ENCODE data around the gene KIAA1755.

The KIAA1755 gene

DNA sequence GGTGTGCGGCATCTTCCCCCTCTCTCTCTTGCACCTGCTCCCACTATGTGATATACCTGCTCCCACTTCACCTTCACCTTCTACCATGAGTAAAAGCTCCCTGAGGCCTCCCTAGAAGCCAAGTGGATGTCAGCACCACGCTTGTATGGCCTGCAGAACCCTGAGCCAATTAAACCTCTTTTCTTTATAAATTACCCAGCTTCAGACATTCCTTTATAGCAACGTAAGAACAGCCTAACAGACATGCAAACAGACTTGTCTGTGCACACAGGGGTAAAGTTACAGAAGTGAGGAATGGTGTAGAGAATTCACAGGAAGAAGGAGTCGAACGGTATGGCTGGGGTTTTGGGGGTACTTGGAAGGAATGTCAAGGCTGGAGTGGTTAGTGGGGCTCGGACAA is 80.7 kb downstream of the KIAA1755 start:
- Histone ChIP-seq H2AFZ (ENCODE audit: low read depth, low read length, severe bottlenecking) (no peak overlapping the region), H3K9me3 (ENCODE audit: insufficient read depth, low read length) (no peaks in the 10 kb centered on the region), H3K4me3 (ENCODE audit: insufficient read depth, low read length, poor library complexity, severe bottlenecking) (no peak overlapping the region), H4K20me1 (ENCODE audit: low read depth, low read length) (no peaks in the 10 kb centered on the region), H3K27ac (ENCODE audit: low read depth, low read length) (no peak overlapping the region), H3K4me2 (ENCODE audit: low read depth, low read length, poor library complexity, severe bottlenecking) (no peak overlapping the region), H3K9me2 (replicated peaks; ENCODE audit: insufficient read depth, low read length) (no peaks in the 10 kb centered on the region), H3K79me2 (ENCODE audit: insufficient read depth, low read length) (no peaks in the 10 kb centered on the region), H3K9ac (ENCODE audit: low read length) (no peak overlapping the region), H3K27me3 (ENCODE audit: low read length) (no peaks in the 10 kb centered on the region), H3K36me3 (ENCODE audit: low read length) (no peaks in the 10 kb centered on the region), H3F3A (ENCODE audit: insufficient read depth) (no peaks in the 10 kb centered on the region)
- TF ChIP-seq, protein P1, sequence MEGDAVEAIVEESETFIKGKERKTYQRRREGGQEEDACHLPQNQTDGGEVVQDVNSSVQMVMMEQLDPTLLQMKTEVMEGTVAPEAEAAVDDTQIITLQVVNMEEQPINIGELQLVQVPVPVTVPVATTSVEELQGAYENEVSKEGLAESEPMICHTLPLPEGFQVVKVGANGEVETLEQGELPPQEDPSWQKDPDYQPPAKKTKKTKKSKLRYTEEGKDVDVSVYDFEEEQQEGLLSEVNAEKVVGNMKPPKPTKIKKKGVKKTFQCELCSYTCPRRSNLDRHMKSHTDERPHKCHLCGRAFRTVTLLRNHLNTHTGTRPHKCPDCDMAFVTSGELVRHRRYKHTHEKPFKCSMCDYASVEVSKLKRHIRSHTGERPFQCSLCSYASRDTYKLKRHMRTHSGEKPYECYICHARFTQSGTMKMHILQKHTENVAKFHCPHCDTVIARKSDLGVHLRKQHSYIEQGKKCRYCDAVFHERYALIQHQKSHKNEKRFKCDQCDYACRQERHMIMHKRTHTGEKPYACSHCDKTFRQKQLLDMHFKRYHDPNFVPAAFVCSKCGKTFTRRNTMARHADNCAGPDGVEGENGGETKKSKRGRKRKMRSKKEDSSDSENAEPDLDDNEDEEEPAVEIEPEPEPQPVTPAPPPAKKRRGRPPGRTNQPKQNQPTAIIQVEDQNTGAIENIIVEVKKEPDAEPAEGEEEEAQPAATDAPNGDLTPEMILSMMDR (IDR thresholded peaks at IDR 0.05; ENCODE audit: insufficient read depth, low read length, poor library complexity, severe bottlenecking) = no peak
- TF ChIP-seq EZH2phosphoT487 (conservative IDR thresholded peaks at IDR 0.05; ENCODE audit: low read length) = no peak

DNA sequence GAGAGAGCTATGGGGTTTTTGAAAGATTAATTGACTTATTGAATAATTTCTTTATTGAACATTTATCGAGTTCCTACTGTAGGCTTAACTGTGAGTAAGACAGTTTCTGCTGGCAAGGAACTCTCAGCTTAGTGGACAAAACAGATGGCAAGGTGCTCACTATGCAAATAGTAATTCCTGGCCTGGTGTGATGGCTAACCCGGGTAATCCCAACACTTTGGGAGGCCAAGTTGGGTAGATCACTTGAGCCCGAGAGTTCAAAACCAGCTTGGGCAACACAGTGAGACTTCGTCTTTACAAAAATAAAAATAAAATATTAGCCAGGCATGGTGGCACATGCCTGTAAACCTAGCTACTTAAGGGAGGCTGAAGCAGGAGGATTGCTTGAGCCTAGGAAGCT is 82.0 kb downstream of the KIAA1755 start:
- Histone ChIP-seq H2AFZ (ENCODE audit: low read depth, low read length, severe bottlenecking) (no peak overlapping the region), H3K9me2 (replicated peaks; ENCODE audit: insufficient read depth, low read length) (no peaks in the 10 kb centered on the region), H3K4me2 (ENCODE audit: low read depth, low read length, poor library complexity, severe bottlenecking) (no peak overlapping the region), H3K4me3 (ENCODE audit: insufficient read depth, low read length, poor library complexity, severe bottlenecking) (no peak overlapping the region), H4K20me1 (ENCODE audit: low read depth, low read length) (no peaks in the 10 kb centered on the region), H3K9me3 (ENCODE audit: insufficient read depth, low read length) (no peaks in the 10 kb centered on the region), H3K27ac (ENCODE audit: low read depth, low read length) (no peak overlapping the region), H3K27me3 (ENCODE audit: low read length) (no peaks in the 10 kb centered on the region), H3K36me3 (ENCODE audit: low read length) (no peaks in the 10 kb centered on the region), H3K79me2 (ENCODE audit: insufficient read depth, low read length) (no peaks in the 10 kb centered on the region), H3K9ac (ENCODE audit: low read length) (no peak overlapping the region), H3F3A (ENCODE audit: insufficient read depth) (no peaks in the 10 kb centered on the region)
- TF ChIP-seq EZH2phosphoT487 (conservative IDR thresholded peaks at IDR 0.05; ENCODE audit: low read length) = no peak
- TF ChIP-seq, protein P1 (IDR thresholded peaks at IDR 0.05; ENCODE audit: insufficient read depth, low read length, poor library complexity, severe bottlenecking) = no peak

DNA sequence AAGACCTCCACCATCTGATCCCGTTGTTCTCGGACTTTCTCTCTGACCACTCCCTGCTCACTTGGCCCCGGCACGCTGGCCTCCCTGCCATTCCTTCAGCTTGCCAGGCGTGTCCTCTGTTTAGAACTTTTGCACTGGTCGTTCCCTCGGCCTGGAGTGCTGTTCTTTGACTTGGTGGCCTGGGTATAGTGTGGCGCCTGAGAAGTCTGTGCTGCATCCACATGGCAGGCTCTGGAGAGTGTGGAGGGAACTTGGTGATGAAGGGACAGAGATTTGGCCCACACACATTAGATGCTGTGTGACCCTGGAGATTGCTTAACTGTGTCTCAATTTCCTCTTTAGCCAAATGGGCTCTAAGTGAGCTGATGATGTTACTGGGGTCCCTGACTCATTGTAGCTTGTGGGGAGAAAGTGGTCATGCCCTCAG is 82.5 kb downstream of the KIAA1755 start:
- H3K79me2 ChIP-seq (ENCODE audit: insufficient read depth, low read length) = no peaks in the 10 kb centered on the region
- H3K9me3 ChIP-seq (ENCODE audit: insufficient read depth, low read length) = no peaks in the 10 kb centered on the region
- H3K9ac ChIP-seq (ENCODE audit: low read length) = no peak overlapping the region
- no peaks in the 10 kb centered on the region for H3K27me3 ChIP-seq (ENCODE audit: low read length)
- H3K27ac ChIP-seq (ENCODE audit: low read depth, low read length) = no peak overlapping the region
- H3F3A ChIP-seq (ENCODE audit: insufficient read depth) = no peaks in the 10 kb centered on the region
- no peak overlapping the region for H2AFZ ChIP-seq (ENCODE audit: low read depth, low read length, severe bottlenecking)
- no peaks in the 10 kb centered on the region for H4K20me1 ChIP-seq (ENCODE audit: low read depth, low read length)
- no peaks in the 10 kb centered on the region for H3K36me3 ChIP-seq (ENCODE audit: low read length)
- no peak overlapping the region for H3K4me2 ChIP-seq (ENCODE audit: low read depth, low read length, poor library complexity, severe bottlenecking)
- TF ChIP-seq, protein P1 (IDR thresholded peaks at IDR 0.05; ENCODE audit: insufficient read depth, low read length, poor library complexity, severe bottlenecking) = no peak
- TF ChIP-seq EZH2phosphoT487 (conservative IDR thresholded peaks at IDR 0.05; ENCODE audit: low read length) = no peak
- no peaks in the 10 kb centered on the region for H3K9me2 ChIP-seq (replicated peaks; ENCODE audit: insufficient read depth, low read length)
- no peak overlapping the region for H3K4me3 ChIP-seq (ENCODE audit: insufficient read depth, low read length, poor library complexity, severe bottlenecking)

Data from SU-DHL-6 (cell line).